ENCODE measurements around the gene EPHA5.

Gene EPHA5

GRCh38 chr4:65670331-65671031 lies at the start of gene EPHA5 (continued):
- TF ChIP-seq HIC1 (tag by site-specific recombination; IDR thresholded peaks at IDR 0.05) (no peak), ZNF350 (tag by site-specific recombination; IDR thresholded peaks at IDR 0.05) (no peak), ZNF645 (tag by site-specific recombination; IDR thresholded peaks at IDR 0.05) (no peak), ZNF239 (tag by site-specific recombination; IDR thresholded peaks at IDR 0.05) (no peak), ZBTB49 (tag by site-specific recombination; IDR thresholded peaks at IDR 0.05; ENCODE audit: low read depth) (no peak), OVOL3 (tag by site-specific recombination; IDR thresholded peaks at IDR 0.05) (no peak), ZNF561 (tag by site-specific recombination; IDR thresholded peaks at IDR 0.05; ENCODE audit: borderline replicate concordance) (peak; percentile 43; the same call in 1 of the 2 replicates), ZNF488 (tag by site-specific recombination; IDR thresholded peaks at IDR 0.05) (no peak), BCL11B (tag by site-specific recombination; IDR thresholded peaks at IDR 0.05; ENCODE audit: low read depth) (no peak), ZNF211 (tag by site-specific recombination; IDR thresholded peaks at IDR 0.05; ENCODE audit: low read depth) (no peak), ZNF571 (tag by site-specific recombination; IDR thresholded peaks at IDR 0.05) (no peak), MZF1 (tag by site-specific recombination; IDR thresholded peaks at IDR 0.05; ENCODE audit: borderline replicate concordance) (no peak), PRDM6 (tag by site-specific recombination; IDR thresholded peaks at IDR 0.05) (no peak), OSR2 (tag by site-specific recombination; IDR thresholded peaks at IDR 0.05) (peak; percentile 63), ZNF529 (tag by site-specific recombination; IDR thresholded peaks at IDR 0.05; ENCODE audit: insufficient replicate concordance) (no peak), ZNF549 (tag by site-specific recombination; IDR thresholded peaks at IDR 0.05) (no peak), ZNF791 (tag by site-specific recombination; IDR thresholded peaks at IDR 0.05) (no peak), HOXA7 (CRISPR knock-in tag; IDR thresholded peaks at IDR 0.05; ENCODE audit: borderline replicate concordance) (no peak), ZNF214 (tag by site-specific recombination; IDR thresholded peaks at IDR 0.05; ENCODE audit: borderline replicate concordance) (no peak), ZNF280C (tag by site-specific recombination; IDR thresholded peaks at IDR 0.05) (no peak), ZNF16 (tag by site-specific recombination; IDR thresholded peaks at IDR 0.05; ENCODE audit: low read depth) (no peak), ZNF837 (tag by site-specific recombination; IDR thresholded peaks at IDR 0.05) (no peak), ZNF701 (tag by site-specific recombination; IDR thresholded peaks at IDR 0.05) (no peak), ZSCAN16 (tag by site-specific recombination; IDR thresholded peaks at IDR 0.05) (no peak), ZSCAN5A (tag by site-specific recombination; IDR thresholded peaks at IDR 0.05) (no peak)

All from HEK293 (cell line).